ENCODE data around the gene ATG7.
A peak's percentile ranks its signal among the peaks of the same experiment; 100 is the strongest.

ATG7 gene

DNA sequence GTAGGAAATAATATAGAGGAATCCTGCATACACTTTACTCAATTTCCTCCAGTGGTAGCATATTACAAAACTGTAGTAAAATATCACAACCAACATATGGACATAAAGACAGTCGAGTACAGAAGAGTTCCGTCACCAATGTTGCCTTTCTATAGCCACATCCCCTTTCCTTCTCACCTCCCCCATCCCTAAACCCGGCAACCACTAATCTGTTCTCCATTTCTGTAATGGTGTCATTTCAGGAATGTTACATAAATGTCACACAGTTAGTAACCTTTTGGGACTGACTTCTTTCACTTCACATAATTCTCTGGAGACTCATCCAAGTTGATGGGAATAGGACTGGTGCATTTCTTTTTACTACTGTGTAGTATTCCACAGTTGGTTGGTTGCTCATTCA lies 41.4 kb upstream of the ATG7 start:
- TF ChIP-seq, protein P1, sequence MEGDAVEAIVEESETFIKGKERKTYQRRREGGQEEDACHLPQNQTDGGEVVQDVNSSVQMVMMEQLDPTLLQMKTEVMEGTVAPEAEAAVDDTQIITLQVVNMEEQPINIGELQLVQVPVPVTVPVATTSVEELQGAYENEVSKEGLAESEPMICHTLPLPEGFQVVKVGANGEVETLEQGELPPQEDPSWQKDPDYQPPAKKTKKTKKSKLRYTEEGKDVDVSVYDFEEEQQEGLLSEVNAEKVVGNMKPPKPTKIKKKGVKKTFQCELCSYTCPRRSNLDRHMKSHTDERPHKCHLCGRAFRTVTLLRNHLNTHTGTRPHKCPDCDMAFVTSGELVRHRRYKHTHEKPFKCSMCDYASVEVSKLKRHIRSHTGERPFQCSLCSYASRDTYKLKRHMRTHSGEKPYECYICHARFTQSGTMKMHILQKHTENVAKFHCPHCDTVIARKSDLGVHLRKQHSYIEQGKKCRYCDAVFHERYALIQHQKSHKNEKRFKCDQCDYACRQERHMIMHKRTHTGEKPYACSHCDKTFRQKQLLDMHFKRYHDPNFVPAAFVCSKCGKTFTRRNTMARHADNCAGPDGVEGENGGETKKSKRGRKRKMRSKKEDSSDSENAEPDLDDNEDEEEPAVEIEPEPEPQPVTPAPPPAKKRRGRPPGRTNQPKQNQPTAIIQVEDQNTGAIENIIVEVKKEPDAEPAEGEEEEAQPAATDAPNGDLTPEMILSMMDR (IDR thresholded peaks at IDR 0.05; ENCODE audit: borderline replicate concordance, control extremely low read depth, extremely low read depth, insufficient read depth, missing control alignments): no peak
- no peak for DNase-seq (ENCODE audit: low spot score)
- in situ Hi-C loops (cut with MboI; ENCODE audit: low sequenced_read_pairs, unreplicated experiment): loop anchor here (10.0 kb wide), 1 partner anchor 104 kb away; no protein-coding TSS in a partner anchor

DNA sequence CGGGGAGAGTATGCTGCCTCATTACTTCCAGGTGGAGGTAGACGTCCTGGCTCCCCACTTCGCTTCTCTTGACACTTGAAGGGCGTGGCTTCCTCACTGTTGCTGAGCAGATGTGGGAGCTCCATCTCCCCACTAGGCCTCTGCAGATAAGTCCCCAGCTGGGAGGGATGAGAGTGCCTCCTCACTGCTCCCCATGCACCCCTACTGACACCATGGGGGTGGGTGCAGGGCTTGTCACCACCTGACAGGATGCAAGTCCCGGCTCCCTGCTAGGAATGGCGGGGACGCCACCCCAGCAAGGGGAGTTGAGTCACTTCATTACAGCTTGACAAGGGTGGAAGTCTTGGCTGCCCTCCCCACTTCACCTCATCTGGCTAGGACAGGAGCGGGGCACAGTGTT lies 36.8 kb upstream of the ATG7 start:
- TF ChIP-seq, protein P1 (IDR thresholded peaks at IDR 0.05; ENCODE audit: borderline replicate concordance, control extremely low read depth, extremely low read depth, insufficient read depth, missing control alignments): no peak
- in situ Hi-C loops (cut with MboI; ENCODE audit: low sequenced_read_pairs, unreplicated experiment): loop anchor here (10.0 kb wide), 1 partner anchor 99 kb away; no protein-coding TSS in a partner anchor
- no peak for DNase-seq (ENCODE audit: low spot score)

DNA sequence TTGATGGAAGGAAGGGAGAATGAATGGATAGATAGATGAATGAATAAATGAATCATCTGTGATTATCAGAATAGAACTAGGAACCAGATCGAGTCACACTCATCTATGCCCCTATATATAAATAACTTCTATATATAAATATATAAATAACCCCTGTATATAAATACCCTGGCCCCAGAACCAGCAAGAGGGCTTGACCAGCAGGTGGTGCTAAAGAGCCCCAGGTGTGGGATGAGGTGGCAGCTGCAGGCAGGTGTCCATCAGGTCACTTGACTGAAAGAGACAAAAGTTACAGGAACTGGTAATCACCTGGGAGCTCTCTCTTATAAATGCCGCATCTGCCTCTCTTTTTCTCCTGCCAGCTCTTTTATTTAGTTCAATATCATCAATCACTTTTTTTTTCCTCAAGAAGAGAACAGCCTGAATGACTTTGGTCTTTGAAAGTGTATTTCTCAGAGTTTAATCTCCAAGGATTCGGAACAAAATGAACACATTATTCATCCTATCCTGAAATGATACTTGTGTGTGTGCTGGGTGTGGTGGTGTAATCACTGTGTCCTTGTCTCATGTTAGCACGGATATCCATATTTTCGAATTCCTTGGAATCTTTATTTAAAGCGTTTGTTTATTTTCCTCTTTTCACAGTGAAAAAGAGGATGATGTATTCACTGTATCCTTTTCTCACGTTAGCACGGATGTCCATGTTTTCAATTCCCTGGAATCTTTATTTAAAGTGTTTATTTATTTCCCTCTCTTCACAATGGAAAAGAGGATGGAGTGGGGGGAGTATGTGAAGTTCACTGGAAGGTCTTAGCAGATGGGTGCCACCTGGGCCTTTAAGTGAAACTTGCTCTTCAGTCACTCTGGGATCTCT lies 35.4 kb upstream of the ATG7 start:
- in situ Hi-C loops (cut with MboI; ENCODE audit: low sequenced_read_pairs, unreplicated experiment): loop anchor here (10.0 kb wide), 1 partner anchor 98 kb away; no protein-coding TSS in a partner anchor
- DNase-seq (ENCODE audit: low spot score): peak; percentile 73
- TF ChIP-seq, protein P1 (IDR thresholded peaks at IDR 0.05; ENCODE audit: borderline replicate concordance, control extremely low read depth, extremely low read depth, insufficient read depth, missing control alignments): peak; percentile 62

DNA sequence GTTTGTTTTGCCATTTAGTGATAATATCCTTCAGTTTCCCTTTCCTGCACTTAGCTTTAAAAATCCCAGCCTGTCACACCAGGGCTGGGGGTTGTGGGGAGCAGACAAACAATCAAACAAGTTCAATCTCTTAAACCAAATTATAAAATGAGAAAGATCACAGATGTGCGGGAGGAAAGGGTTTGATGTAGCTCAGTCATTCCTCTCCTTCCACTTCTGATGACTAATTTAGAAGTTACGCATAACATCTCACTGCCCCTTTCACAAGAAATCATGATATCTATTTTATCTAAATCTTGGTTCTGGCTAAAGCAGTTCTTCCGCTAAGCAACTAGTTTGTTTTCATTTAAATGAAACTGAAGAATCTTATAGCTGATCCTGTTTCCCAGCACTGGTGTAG lies 34.1 kb upstream of the ATG7 start:
- in situ Hi-C loops (cut with MboI; ENCODE audit: low sequenced_read_pairs, unreplicated experiment): loop anchor here (10.0 kb wide), 1 partner anchor 97 kb away; no protein-coding TSS in a partner anchor
- TF ChIP-seq, protein P1 (IDR thresholded peaks at IDR 0.05; ENCODE audit: borderline replicate concordance, control extremely low read depth, extremely low read depth, insufficient read depth, missing control alignments): no peak
- DNase-seq (ENCODE audit: low spot score): no peak

DNA sequence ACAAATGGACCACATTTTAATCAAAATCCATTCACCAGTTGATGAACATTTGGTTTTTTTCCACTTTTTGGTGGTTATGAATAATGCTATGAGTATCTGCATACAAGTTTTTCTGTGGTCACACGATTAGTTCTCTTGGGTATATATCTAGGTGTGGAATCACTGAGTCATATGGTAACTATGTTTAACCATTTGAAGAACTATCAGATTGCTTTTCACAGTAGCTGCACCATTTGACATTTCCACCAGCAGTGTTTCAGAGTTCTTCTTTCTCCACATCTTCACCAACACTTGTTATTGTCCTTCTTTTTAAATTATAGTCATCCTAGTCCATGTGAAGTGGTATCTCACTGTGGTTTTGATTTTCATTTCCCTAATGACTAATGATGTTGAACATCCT lies 33.3 kb upstream of the ATG7 start:
- in situ Hi-C loops (cut with MboI; ENCODE audit: low sequenced_read_pairs, unreplicated experiment): loop anchor here (10.0 kb wide), 1 partner anchor 96 kb away; no protein-coding TSS in a partner anchor
- no peak for DNase-seq (ENCODE audit: low spot score)

DNA sequence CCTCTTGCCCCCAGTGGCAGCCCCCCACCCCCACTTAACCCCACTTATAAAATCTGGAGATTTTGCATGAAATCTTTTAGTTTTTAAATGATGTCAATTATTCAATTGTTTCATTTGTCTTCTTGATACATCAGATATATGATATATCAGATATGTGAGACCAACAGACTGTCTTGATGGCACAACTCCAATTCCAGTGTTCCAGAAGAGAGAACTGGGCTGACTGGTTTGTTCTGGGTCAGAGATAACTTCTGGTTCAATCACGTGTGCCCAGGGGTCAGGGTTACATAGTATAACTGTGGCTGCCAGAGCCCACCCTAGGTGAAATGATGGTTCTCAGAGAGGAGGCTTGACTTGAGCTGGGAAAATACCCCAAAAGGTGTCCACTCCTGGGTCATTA lies 32.4 kb upstream of the ATG7 start:
- TF ChIP-seq, protein P1 (IDR thresholded peaks at IDR 0.05; ENCODE audit: borderline replicate concordance, control extremely low read depth, extremely low read depth, insufficient read depth, missing control alignments): no peak
- DNase-seq (ENCODE audit: low spot score): no peak
- in situ Hi-C loops (cut with MboI; ENCODE audit: low sequenced_read_pairs, unreplicated experiment): loop anchor here (10.0 kb wide), 1 partner anchor 95 kb away; no protein-coding TSS in a partner anchor

More for the DNA sequence above, 33.3 kb upstream of the ATG7 start:
- TF ChIP-seq, protein P1 (IDR thresholded peaks at IDR 0.05; ENCODE audit: borderline replicate concordance, control extremely low read depth, extremely low read depth, insufficient read depth, missing control alignments): no peak

All from GM13976 (cell line).